SK-N-SH treated with all-trans-retinoic acid at 6 μM for 48 hours (cell line): ENCODE data around the gene ZNF350.
"Not testable (repeated sequence)": the region's sequence is repeated elsewhere in the genome, so short reads cannot be mapped to it uniquely, and the experiment has no call there.

Source experiments
- CSDC2 ChIP-seq: fragments of 250-450 bp; sonication (Bioruptor Pico); IDR thresholded peaks from 2 replicates; pipeline ENCODE4 v1.5.0; 2020; ENCODE audit warnings: mild to moderate bottlenecking, moderate library complexity
- CSRNP3 ChIP-seq: fragments of 250-450 bp; sonication (Bioruptor Pico); IDR thresholded peaks from 2 replicates; pipeline ENCODE4 v1.5.1; 2021; ENCODE audit warnings: mild to moderate bottlenecking, moderate library complexity
- ESRRG ChIP-seq: fragments of 250-450 bp; sonication (Bioruptor Pico); IDR thresholded peaks from 2 replicates; pipeline ENCODE4 v1.6.1; 2021; ENCODE audit warnings: mild to moderate bottlenecking
- ISL1 ChIP-seq: fragments of 250-450 bp; sonication (Bioruptor Pico); IDR thresholded peaks from 2 replicates; pipeline ENCODE4 v2.1.2; 2022; ENCODE audit warnings: mild to moderate bottlenecking, moderate library complexity
- PATZ1 ChIP-seq: fragments of 250-450 bp; sonication (Bioruptor Pico); IDR thresholded peaks from 2 replicates; pipeline ENCODE4 v1.8.0; 2020; ENCODE audit warnings: mild to moderate bottlenecking, moderate library complexity, borderline replicate concordance
- PPARA ChIP-seq: fragments of 250-450 bp; sonication (Bioruptor Pico); IDR thresholded peaks from 2 replicates; pipeline ENCODE4 v1.5.0; 2020; ENCODE audit warnings: mild to moderate bottlenecking, borderline replicate concordance
- RARB ChIP-seq: fragments of 250-450 bp; sonication (Bioruptor Pico); IDR thresholded peaks from 2 replicates; pipeline ENCODE4 v1.8.0; 2021; ENCODE audit warnings: mild to moderate bottlenecking, moderate library complexity
- SNAI2 ChIP-seq: fragments of 250-450 bp; sonication (Bioruptor Pico); IDR thresholded peaks from 2 replicates; pipeline ENCODE4 v1.5.0; 2020; ENCODE audit warnings: mild to moderate bottlenecking, moderate library complexity
- TOX ChIP-seq: fragments of 250-450 bp; sonication (Bioruptor Pico); IDR thresholded peaks from 2 replicates; pipeline ENCODE4 v1.8.0; 2021; ENCODE audit warnings: mild to moderate bottlenecking, moderate library complexity, borderline replicate concordance
- ZC3H10 ChIP-seq: fragments of 250-450 bp; sonication (Bioruptor Pico); IDR thresholded peaks from 2 replicates; pipeline ENCODE4 v1.5.1; 2021; ENCODE audit warnings: mild to moderate bottlenecking, moderate library complexity
- ZFP3 ChIP-seq: fragments of 250-450 bp; sonication (Bioruptor Pico); IDR thresholded peaks from 2 replicates; pipeline ENCODE4 v1.5.0; 2020; ENCODE audit warnings: mild to moderate bottlenecking, moderate library complexity
- ZFP30 ChIP-seq: fragments of 450-650 bp; formaldehyde crosslinking; IDR thresholded peaks from 2 replicates; pipeline ENCODE4 v1.5.0; 2022; ENCODE audit warnings: mild to moderate bottlenecking, moderate library complexity
- ZNF8 ChIP-seq: fragments of 450-650 bp; formaldehyde crosslinking; IDR thresholded peaks from 2 replicates; pipeline ENCODE4 v1.5.0; 2020; ENCODE audit warnings: mild to moderate bottlenecking, moderate library complexity
- TF ChIP-seq, protein P1 (sequence below): fragments of 250-450 bp; sonication (Bioruptor Pico); IDR thresholded peaks from 2 replicates; pipeline ENCODE4 v1.5.0; 2020; ENCODE audit warnings: mild to moderate bottlenecking, moderate library complexity

DNA sequence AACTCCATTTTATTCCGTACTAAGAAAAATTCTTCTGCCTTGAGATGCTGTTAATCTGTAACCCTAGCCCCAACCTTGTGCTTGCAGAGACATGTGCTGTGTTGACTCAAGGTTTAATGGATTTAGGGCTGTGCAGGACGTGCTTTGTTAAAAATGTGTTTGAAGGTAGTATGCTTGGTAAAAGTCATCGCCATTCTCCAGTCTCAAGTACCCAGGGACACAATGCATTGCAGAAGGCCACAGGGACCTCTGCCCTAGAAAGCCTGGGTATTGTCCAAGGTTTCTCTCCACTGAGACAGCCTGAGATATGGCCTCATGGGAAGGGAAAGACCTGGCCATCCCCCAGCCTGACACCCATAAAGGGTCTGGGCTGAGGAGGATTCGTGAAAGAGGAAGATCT lies 28.8 kb downstream of the ZNF350 start:
- TF ChIP-seq PATZ1 (CRISPR knock-in tag); ZFP30 (CRISPR knock-in tag); ISL1 (CRISPR knock-in tag); ZNF8; TOX (CRISPR knock-in tag); SNAI2 (CRISPR knock-in tag); RARB (CRISPR knock-in tag); ESRRG (CRISPR knock-in tag); PPARA (CRISPR knock-in tag); CSDC2 (CRISPR knock-in tag); CSRNP3; ZC3H10 (CRISPR knock-in tag); ZFP3: not testable (repeated sequence)
- TF ChIP-seq, protein P1, sequence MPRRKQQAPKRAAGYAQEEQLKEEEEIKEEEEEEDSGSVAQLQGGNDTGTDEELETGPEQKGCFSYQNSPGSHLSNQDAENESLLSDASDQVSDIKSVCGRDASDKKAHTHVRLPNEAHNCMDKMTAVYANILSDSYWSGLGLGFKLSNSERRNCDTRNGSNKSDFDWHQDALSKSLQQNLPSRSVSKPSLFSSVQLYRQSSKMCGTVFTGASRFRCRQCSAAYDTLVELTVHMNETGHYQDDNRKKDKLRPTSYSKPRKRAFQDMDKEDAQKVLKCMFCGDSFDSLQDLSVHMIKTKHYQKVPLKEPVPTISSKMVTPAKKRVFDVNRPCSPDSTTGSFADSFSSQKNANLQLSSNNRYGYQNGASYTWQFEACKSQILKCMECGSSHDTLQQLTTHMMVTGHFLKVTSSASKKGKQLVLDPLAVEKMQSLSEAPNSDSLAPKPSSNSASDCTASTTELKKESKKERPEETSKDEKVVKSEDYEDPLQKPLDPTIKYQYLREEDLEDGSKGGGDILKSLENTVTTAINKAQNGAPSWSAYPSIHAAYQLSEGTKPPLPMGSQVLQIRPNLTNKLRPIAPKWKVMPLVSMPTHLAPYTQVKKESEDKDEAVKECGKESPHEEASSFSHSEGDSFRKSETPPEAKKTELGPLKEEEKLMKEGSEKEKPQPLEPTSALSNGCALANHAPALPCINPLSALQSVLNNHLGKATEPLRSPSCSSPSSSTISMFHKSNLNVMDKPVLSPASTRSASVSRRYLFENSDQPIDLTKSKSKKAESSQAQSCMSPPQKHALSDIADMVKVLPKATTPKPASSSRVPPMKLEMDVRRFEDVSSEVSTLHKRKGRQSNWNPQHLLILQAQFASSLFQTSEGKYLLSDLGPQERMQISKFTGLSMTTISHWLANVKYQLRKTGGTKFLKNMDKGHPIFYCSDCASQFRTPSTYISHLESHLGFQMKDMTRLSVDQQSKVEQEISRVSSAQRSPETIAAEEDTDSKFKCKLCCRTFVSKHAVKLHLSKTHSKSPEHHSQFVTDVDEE = not testable (repeated sequence)
